ENCODE measurements around the gene TAF15. TPM values are rescaled to one million over a fixed set of nuclear protein-coding genes. Genes with fewer than 3 reads are reported as not detected.
A peak's percentile ranks its signal among the peaks of the same experiment; 100 is the strongest.

TAF15 gene
- total RNA-seq, 1 experiment from 2014 or later = 202 TPM

DNA sequence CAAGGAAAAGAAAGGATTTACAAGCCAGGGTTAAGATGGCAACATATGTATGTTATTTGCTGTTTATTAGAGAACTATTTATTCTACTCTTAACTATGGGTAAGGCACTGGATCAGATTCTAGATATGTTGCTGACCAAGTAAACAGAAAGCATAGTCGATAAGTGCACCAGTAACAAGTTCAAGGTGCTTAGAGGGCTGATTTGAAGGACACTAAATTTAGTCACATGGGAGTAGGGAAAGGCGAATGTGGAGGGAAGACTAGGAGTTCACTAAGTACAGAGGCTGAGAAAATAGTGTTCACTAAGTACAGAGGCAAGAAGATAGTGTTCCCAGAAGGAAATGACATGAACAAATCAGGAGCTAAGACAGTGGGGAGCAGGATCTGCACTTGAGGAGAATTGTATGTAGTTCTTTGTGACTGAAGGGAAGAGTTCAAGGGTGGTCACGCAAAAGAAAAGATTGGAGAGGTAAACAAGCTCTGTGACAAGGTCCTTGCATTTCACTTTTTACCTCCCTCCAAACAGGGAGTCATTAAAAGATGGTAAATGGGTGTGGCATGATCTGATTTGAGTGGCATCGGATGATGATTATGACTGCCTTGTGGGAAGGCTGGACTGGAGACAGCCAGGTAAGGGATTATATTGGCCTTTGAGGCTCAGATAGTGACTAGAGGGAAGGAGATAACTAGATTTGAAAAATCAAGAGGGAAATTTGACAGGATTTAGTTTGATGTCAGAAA, 38.5 kb downstream of the TAF15 start:
- CTCF ChIA-PET = interaction anchor here (0.6 kb wide), 1 partner anchor 43 kb away, joined by 8 read pairs; no protein-coding TSS in a partner anchor
- POLR2A ChIA-PET (ENCODE audit: unreplicated experiment) = interaction anchor here (0.6 kb wide), 1 partner anchor 959 kb away, joined by 4 read pairs; no protein-coding TSS in a partner anchor
- Histone ChIP-seq H4K20me1 (ENCODE audit: insufficient read depth) (peaks cover 50% of the 10 kb centered on the region), H3K4me3 (no peak overlapping the region), H3K36me3 (ENCODE audit: low read depth) (peaks cover 29% of the 10 kb centered on the region), H3K9me3 (ENCODE audit: insufficient read depth, low read depth) (no peaks in the 10 kb centered on the region), H3K79me2 (ENCODE audit: low read depth) (no peaks in the 10 kb centered on the region), H3K27me3 (ENCODE audit: insufficient read depth, low read depth) (no peaks in the 10 kb centered on the region), H3K27ac (no peak overlapping the region), H3K4me2 (no peak overlapping the region), H3K4me1 (replicated peaks; ENCODE audit: insufficient read depth) (no peaks in the 10 kb centered on the region), H2AFZ (no peak overlapping the region), H3K9me2 (ENCODE audit: insufficient read depth) (no peaks in the 10 kb centered on the region), H3F3A (ENCODE audit: insufficient read depth, low read depth) (peaks cover 57% of the 10 kb centered on the region)
- intact Hi-C loops (cut with micrococcal nuclease; ENCODE audit: unreplicated experiment) = no loop called here
- TF ChIP-seq EZH2 (IDR thresholded peaks at IDR 0.05; ENCODE audit: low read depth) = no peak
- TF ChIP-seq, protein P1, sequence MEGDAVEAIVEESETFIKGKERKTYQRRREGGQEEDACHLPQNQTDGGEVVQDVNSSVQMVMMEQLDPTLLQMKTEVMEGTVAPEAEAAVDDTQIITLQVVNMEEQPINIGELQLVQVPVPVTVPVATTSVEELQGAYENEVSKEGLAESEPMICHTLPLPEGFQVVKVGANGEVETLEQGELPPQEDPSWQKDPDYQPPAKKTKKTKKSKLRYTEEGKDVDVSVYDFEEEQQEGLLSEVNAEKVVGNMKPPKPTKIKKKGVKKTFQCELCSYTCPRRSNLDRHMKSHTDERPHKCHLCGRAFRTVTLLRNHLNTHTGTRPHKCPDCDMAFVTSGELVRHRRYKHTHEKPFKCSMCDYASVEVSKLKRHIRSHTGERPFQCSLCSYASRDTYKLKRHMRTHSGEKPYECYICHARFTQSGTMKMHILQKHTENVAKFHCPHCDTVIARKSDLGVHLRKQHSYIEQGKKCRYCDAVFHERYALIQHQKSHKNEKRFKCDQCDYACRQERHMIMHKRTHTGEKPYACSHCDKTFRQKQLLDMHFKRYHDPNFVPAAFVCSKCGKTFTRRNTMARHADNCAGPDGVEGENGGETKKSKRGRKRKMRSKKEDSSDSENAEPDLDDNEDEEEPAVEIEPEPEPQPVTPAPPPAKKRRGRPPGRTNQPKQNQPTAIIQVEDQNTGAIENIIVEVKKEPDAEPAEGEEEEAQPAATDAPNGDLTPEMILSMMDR (conservative IDR thresholded peaks at IDR 0.05) = no peak
- DNase-seq = no peak
- BruUV-seq (replicated peaks) = no TSS peak

DNA sequence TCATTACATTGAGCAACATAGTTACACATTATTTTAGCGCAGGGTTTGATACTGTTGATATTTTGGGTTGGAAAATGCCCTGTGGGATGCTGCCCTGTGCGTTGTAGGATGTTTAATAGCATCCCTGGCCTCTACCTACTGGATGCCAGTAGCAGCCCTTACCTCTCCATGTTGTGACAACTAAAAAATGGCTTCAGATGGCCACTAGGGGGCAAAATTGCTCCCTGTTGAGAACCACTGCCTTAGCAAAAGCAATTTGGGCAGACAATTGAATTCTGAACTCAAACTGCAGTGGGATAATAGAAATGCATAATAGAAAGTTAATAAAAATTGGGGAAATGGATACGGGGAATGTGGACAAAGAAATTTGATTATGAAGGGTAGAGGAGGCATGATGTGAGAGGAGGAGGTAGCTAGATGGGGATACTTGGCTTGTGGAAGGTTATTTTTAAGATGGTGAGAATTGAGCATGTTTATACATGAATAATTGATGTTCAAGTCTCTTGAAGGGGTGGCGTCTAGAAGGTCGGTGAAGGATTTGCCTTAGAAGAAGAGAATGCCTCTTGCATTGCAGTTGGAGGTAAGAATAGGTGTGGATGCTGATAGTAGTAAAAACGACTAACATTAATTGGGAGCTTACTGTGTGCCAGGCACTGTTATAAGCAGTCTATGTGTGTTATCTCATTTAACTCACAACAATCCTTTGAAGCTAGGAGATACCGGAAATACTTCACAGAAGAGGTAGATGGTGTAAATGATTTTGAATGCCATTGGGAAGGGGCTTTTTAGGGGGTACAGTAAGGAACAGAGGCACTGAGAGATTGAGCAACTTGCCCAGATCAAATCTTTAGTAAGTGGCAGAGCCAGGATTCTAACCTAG, 40.4 kb downstream of the TAF15 start:
- intact Hi-C loops (cut with micrococcal nuclease; ENCODE audit: unreplicated experiment) = loop anchor here (10.0 kb wide), 1 partner anchor 95 kb away; the partner anchor contains the start of gene LYZL6
- Histone ChIP-seq H2AFZ (no peak overlapping the region), H3K27ac (no peak overlapping the region), H3K4me2 (no peak overlapping the region), H3K4me1 (replicated peaks; ENCODE audit: insufficient read depth) (no peaks in the 10 kb centered on the region), H3K9me3 (ENCODE audit: insufficient read depth, low read depth) (no peaks in the 10 kb centered on the region), H3K27me3 (ENCODE audit: insufficient read depth, low read depth) (no peaks in the 10 kb centered on the region), H3K4me3 (no peak overlapping the region), H3K36me3 (ENCODE audit: low read depth) (peaks cover 16% of the 10 kb centered on the region), H3K79me2 (ENCODE audit: low read depth) (no peaks in the 10 kb centered on the region), H4K20me1 (ENCODE audit: insufficient read depth) (peaks cover 40% of the 10 kb centered on the region), H3K9me2 (ENCODE audit: insufficient read depth) (no peaks in the 10 kb centered on the region), H3F3A (ENCODE audit: insufficient read depth, low read depth) (peaks cover 51% of the 10 kb centered on the region)
- BruUV-seq (replicated peaks) = no TSS peak
- peak in 1 of 2 experiments; percentile 26 for DNase-seq
- CTCF ChIA-PET = interaction anchor here (0.6 kb wide), 1 partner anchor 194 kb away, joined by 3 read pairs; no protein-coding TSS in a partner anchor
- POLR2A ChIA-PET (ENCODE audit: unreplicated experiment) = no interaction called here
- no peak for TF ChIP-seq EZH2 (IDR thresholded peaks at IDR 0.05; ENCODE audit: low read depth)
- TF ChIP-seq, protein P1 (conservative IDR thresholded peaks at IDR 0.05) = peak; percentile 90

DNA sequence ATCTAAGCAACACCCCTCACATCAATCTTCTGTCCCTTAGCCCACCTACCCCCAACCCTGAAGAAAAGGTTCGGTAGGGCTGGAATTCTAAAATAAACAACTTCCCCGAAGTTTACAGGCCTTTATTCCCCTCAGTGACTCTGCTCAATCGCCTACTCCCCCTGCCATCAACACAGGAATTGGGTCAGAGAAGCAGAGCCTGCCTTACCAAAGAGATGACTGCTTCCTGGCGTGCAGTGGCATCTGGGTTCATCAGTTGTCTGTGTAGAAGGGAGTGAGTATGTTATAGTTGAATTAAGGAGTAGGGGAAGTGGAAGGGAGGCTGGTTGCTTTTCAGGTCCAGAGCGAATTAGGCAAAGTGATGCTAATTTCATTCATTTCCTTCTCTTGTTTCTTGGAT, 46.7 kb downstream of the TAF15 start:
- TF ChIP-seq EZH2 (IDR thresholded peaks at IDR 0.05; ENCODE audit: low read depth) = no peak
- TF ChIP-seq, protein P1 (conservative IDR thresholded peaks at IDR 0.05) = no peak
- Histone ChIP-seq H4K20me1 (ENCODE audit: insufficient read depth) (no peaks in the 10 kb centered on the region), H3K36me3 (ENCODE audit: low read depth) (no peaks in the 10 kb centered on the region), H3K27me3 (ENCODE audit: insufficient read depth, low read depth) (no peaks in the 10 kb centered on the region), H2AFZ (no peak overlapping the region), H3K79me2 (ENCODE audit: low read depth) (no peaks in the 10 kb centered on the region), H3K9me2 (ENCODE audit: insufficient read depth) (no peaks in the 10 kb centered on the region), H3K27ac (no peak overlapping the region), H3K4me1 (replicated peaks; ENCODE audit: insufficient read depth) (no peaks in the 10 kb centered on the region), H3K4me3 (no peak overlapping the region), H3K4me2 (no peak overlapping the region), H3F3A (ENCODE audit: insufficient read depth, low read depth) (peaks cover 16% of the 10 kb centered on the region), H3K9me3 (ENCODE audit: insufficient read depth, low read depth) (no peaks in the 10 kb centered on the region)
- intact Hi-C loops (cut with micrococcal nuclease; ENCODE audit: unreplicated experiment) = loop anchor here (10.0 kb wide), 1 partner anchor 89 kb away; the partner anchor contains the start of gene LYZL6
- ChIA-PET POLR2A (ENCODE audit: unreplicated experiment) (no interaction called here), CTCF (no interaction called here)
- no peak for DNase-seq
- no TSS peak for BruUV-seq (replicated peaks)

Measured in PC-9 (cell line).